ENCODE results near the gene RGS19. TPM values are rescaled to one million over a fixed set of nuclear protein-coding genes. Genes with fewer than 3 reads are reported as not detected.

RGS19 gene
- total RNA-seq, 6 experiments from 2014 or later: 2.6 to 10.9 (median 5.7) TPM

- WGBS (ENCODE audit: insufficient coverage, low coverage, low lambda C conversion rate, missing lambda C conversion rate): 100% methylated on average over 1 of the region's 37 CpGs
- intact Hi-C loops (cut with DNase I): no loop called here
- no peaks in the 10 kb centered on the region for H3K4me1 ChIP-seq
- no peaks in the 10 kb centered on the region for H3K9me3 ChIP-seq
- H3K36me3 ChIP-seq: peaks cover 0 to 16% (median 0%) of the 10 kb centered on the region in 4 donors
- no peaks in the 10 kb centered on the region for H3K27me3 ChIP-seq
- no peak overlapping the region for H3K27ac ChIP-seq
- TF ChIP-seq CTCF (IDR thresholded peaks at IDR 0.05) (no peak), POLR2A (IDR thresholded peaks at IDR 0.05) (no peak)
- DNase-seq (no peak), ATAC-seq (no peak)
- no peak overlapping the region for H3K4me3 ChIP-seq
Measured at GRCh38 chr20:64073476-64074183, 5.7 kb downstream of the RGS19 start.

- Histone ChIP-seq H3K4me3 (no peak overlapping the region), H3K9me3 (no peaks in the 10 kb centered on the region), H3K36me3 (peaks cover 0 to 16% (median 0%) of the 10 kb centered on the region in 4 donors), H3K4me1 (peaks cover 0 to 1% (median 0%) of the 10 kb centered on the region in 4 donors), H3K27me3 (no peaks in the 10 kb centered on the region), H3K27ac (no peak overlapping the region)
- WGBS (ENCODE audit: insufficient coverage, low coverage, low lambda C conversion rate, missing lambda C conversion rate): 67% methylated on average over 1 of the region's 14 CpGs
- TF ChIP-seq POLR2A (IDR thresholded peaks at IDR 0.05) (no peak), CTCF (IDR thresholded peaks at IDR 0.05) (no peak)
- intact Hi-C loops (cut with DNase I): no loop called here
- no peak for DNase-seq
- no peak for ATAC-seq
Measured at GRCh38 chr20:64072498-64073063, 6.7 kb downstream of the RGS19 start.

- no peak overlapping the region for H3K4me3 ChIP-seq
- WGBS (ENCODE audit: insufficient coverage, low coverage, low lambda C conversion rate, missing lambda C conversion rate): 80% methylated on average over 3 of the region's 30 CpGs
- no peaks in the 10 kb centered on the region for H3K27me3 ChIP-seq
- no peaks in the 10 kb centered on the region for H3K9me3 ChIP-seq
- intact Hi-C loops (cut with DNase I): no loop called here
- peaks cover 0 to 11% (median 2%) of the 10 kb centered on the region in 4 donors for H3K4me1 ChIP-seq
- no peak for TF ChIP-seq POLR2A (IDR thresholded peaks at IDR 0.05)
- no peak for TF ChIP-seq CTCF (IDR thresholded peaks at IDR 0.05)
- DNase-seq: no peak
- H3K36me3 ChIP-seq: peaks cover 0 to 16% (median 0%) of the 10 kb centered on the region in 4 donors
- H3K27ac ChIP-seq: no peak overlapping the region
- no peak for ATAC-seq
Measured at GRCh38 chr20:64071341-64072332, 7.7 kb downstream of the RGS19 start.

GRCh38 chr20:64070244-64070993 lies 8.9 kb downstream of the RGS19 start:
- H3K27ac ChIP-seq: no peak overlapping the region
- H3K36me3 ChIP-seq: peaks cover 0 to 16% (median 0%) of the 10 kb centered on the region in 4 donors
- no peak overlapping the region for H3K4me3 ChIP-seq
- WGBS (ENCODE audit: insufficient coverage, low coverage, low lambda C conversion rate, missing lambda C conversion rate): 90% methylated on average over 6 of the region's 31 CpGs
- peaks cover 0 to 23% (median 8%) of the 10 kb centered on the region in 4 donors for H3K4me1 ChIP-seq
- DNase-seq (no peak), ATAC-seq (no peak)
- intact Hi-C loops (cut with DNase I): no loop called here
- no peaks in the 10 kb centered on the region for H3K9me3 ChIP-seq
- TF ChIP-seq CTCF (IDR thresholded peaks at IDR 0.05) (no peak), POLR2A (IDR thresholded peaks at IDR 0.05) (no peak)
- H3K27me3 ChIP-seq: no peaks in the 10 kb centered on the region
